ENCODE data around the gene ELL2.

- TF ChIP-seq ESRRG (CRISPR knock-in tag; IDR thresholded peaks at IDR 0.05): no peak
- TF ChIP-seq ZNF565 (CRISPR knock-in tag; conservative IDR thresholded peaks at IDR 0.05; ENCODE audit: low read depth): no peak
- no peak for TF ChIP-seq PATZ1 (CRISPR knock-in tag; IDR thresholded peaks at IDR 0.05; ENCODE audit: borderline replicate concordance)
Measured at GRCh38 chr5:95838001-95838520, 123.6 kb downstream of the ELL2 start.
